H1 (cell line): ENCODE results near the gene GTF2IRD1. TPM values are rescaled to one million over a fixed set of nuclear protein-coding genes. Genes with fewer than 3 reads are reported as not detected.
"Not testable (repeated sequence)": the region's sequence is repeated elsewhere in the genome, so short reads cannot be mapped to it uniquely, and the experiment has no call there.

Experiments used
- CTCF ChIA-PET: fragments of 300-600 bp; sonication (Branson Sonifier 250); formaldehyde crosslinking; loops from one replicate; lab custom pipeline; 2021; ENCODE audit not compliant: partially characterized antibody; lab: Charles Lee
- POLR2A ChIA-PET: fragments of 300-600 bp; sonication (Branson Sonifier 250); formaldehyde crosslinking; loops from one replicate; lab custom pipeline; 2021; ENCODE audit warnings: inconsistent platforms; ENCODE audit not compliant: partially characterized antibody; lab: Charles Lee
- DNase-seq, 2 experiments: peaks; one replicate each; pipeline versions ENCODE4 v3.0.0 to v3.0.0-alpha.2; 2010 to 2022; ENCODE audit warnings: low spot score in 2 of 2, low read depth in 1 of 2, mixed read lengths in 1 of 2
- FAIRE-seq: peaks from 2 replicates; lab custom pipeline; 2011; peaks lifted over from hg19 to GRCh38; lab: Jason Lieb, UNC
- H2AFZ ChIP-seq: 2 replicates; pipeline ENCODE4 v1.8.1; 2012; ENCODE audit warnings: low read length, inconsistent platforms
- H2AK5ac ChIP-seq: 2 replicates; pipeline ENCODE4 v1.6.1; 2013; ENCODE audit warnings: low read depth, low read length
- H2BK120ac ChIP-seq: replicated peaks from 2 replicates; pipeline ENCODE3; 2013; ENCODE audit warnings: low read depth, low read length, inconsistent platforms
- H2BK12ac ChIP-seq: 2 replicates; pipeline ENCODE4 v1.6.1; 2013; ENCODE audit warnings: low read depth, low read length
- H2BK15ac ChIP-seq: 2 replicates; pipeline ENCODE4 v1.6.1; 2013; ENCODE audit warnings: low read length
- H2BK20ac ChIP-seq: 2 replicates; pipeline ENCODE4 v1.6.1; 2013; ENCODE audit warnings: low read length
- H2BK5ac ChIP-seq: 2 replicates; pipeline ENCODE4 v1.6.1; 2013; ENCODE audit warnings: low read depth, low read length
- H3K14ac ChIP-seq: 2 replicates; pipeline ENCODE4 v1.6.1; 2013; ENCODE audit warnings: inconsistent platforms; ENCODE audit not compliant: insufficient read length
- H3K18ac ChIP-seq: 2 replicates; pipeline ENCODE4 v1.6.1; 2013; ENCODE audit warnings: low read length; ENCODE audit errors: extremely low read depth
- H3K23ac ChIP-seq: 2 replicates; pipeline ENCODE4 v1.6.1; 2013; ENCODE audit warnings: inconsistent platforms; ENCODE audit not compliant: insufficient read length
- H3K23me2 ChIP-seq: 2 replicates; pipeline ENCODE4 v1.6.1; 2013; ENCODE audit warnings: low read depth, low read length
- H3K27ac ChIP-seq: 2 replicates; pipeline ENCODE4 v1.6.1; 2011; ENCODE audit warnings: low read depth, low read length, inconsistent platforms
- H3K27me3 ChIP-seq, 4 experiments: replicated peaks in 1 of 4; 1 replicate in 1 of 4; 2 replicates in 3 of 4; pipeline versions ENCODE4 v1.6.1 to v1.8.1; 2011 to 2013; ENCODE audit warnings: low read length in 3 of 4, mild to moderate bottlenecking in 3 of 4, inconsistent platforms in 2 of 4, mixed read lengths in 2 of 4, moderate library complexity in 1 of 4; ENCODE audit not compliant: control insufficient read depth in 3 of 4, insufficient read depth in 3 of 4; ENCODE audit errors: extremely low read depth in 1 of 4
- H3K36me3 ChIP-seq, 4 experiments: 2 replicates each; pipeline versions ENCODE4 v1.6.1 to v1.8.1; 2011 to 2013; ENCODE audit warnings: mild to moderate bottlenecking in 4 of 4, low read length in 3 of 4, moderate library complexity in 2 of 4, control low read depth in 1 of 4, inconsistent platforms in 1 of 4; ENCODE audit not compliant: insufficient read depth in 4 of 4, control insufficient read depth in 2 of 4
- H3K4ac ChIP-seq: replicated peaks from 2 replicates; pipeline ENCODE3; 2013; ENCODE audit warnings: low read length, low read depth, mixed read lengths, inconsistent platforms; ENCODE audit not compliant: insufficient read length
- H3K4me1 ChIP-seq, 4 experiments: replicated peaks in 1 of 4; 1 replicate in 1 of 4; 2 replicates in 3 of 4; pipeline versions ENCODE4 v1.6.1 to v1.8.1; 2011 to 2013; ENCODE audit warnings: low read length in 3 of 4, inconsistent platforms in 2 of 4, mixed read lengths in 1 of 4; ENCODE audit not compliant: insufficient read depth in 4 of 4, control insufficient read depth in 3 of 4
- H3K4me2 ChIP-seq, 2 experiments: 2 replicates each; pipeline versions ENCODE4 v1.6.1 to v1.8.1; 2011 to 2013; ENCODE audit warnings: low read depth in 2 of 2, low read length in 2 of 2, control low read depth in 1 of 2, inconsistent platforms in 1 of 2, mild to moderate bottlenecking in 1 of 2; ENCODE audit not compliant: insufficient read depth in 1 of 2
- H3K4me3 ChIP-seq, 4 experiments: fragments of 200-600, 300-600 bp in 1 of 4; sonication (generic), shearing (Covaris generic), sonication (Bioruptor Twin) in 1 of 4; 2 replicates each; pipeline versions ENCODE4 v1.5.1 to v1.8.1; 2011 to 2016; ENCODE audit warnings: low read length in 4 of 4, low read depth in 3 of 4, control low read depth in 2 of 4, inconsistent platforms in 2 of 4, mild to moderate bottlenecking in 2 of 4, mixed read lengths in 1 of 4, moderate library complexity in 1 of 4; ENCODE audit not compliant: insufficient read depth in 2 of 4; ENCODE audit errors: extremely low read depth in 1 of 4
- H3K56ac ChIP-seq: replicated peaks from 2 replicates; pipeline ENCODE3; 2013; ENCODE audit warnings: low read depth, mild to moderate bottlenecking, mixed read lengths, low read length, inconsistent platforms; ENCODE audit not compliant: insufficient read length
- H3K79me1 ChIP-seq: 2 replicates; pipeline ENCODE4 v1.6.1; 2013; ENCODE audit warnings: low read depth, low read length, control low read depth
- H3K79me2 ChIP-seq, 2 experiments: 2 replicates each; pipeline versions ENCODE4 v1.6.1 to v1.8.1; 2012 to 2013; ENCODE audit warnings: low read length in 2 of 2, mild to moderate bottlenecking in 2 of 2, inconsistent platforms in 1 of 2; ENCODE audit not compliant: insufficient read depth in 2 of 2, control insufficient read depth in 1 of 2
- H3K9ac ChIP-seq, 4 experiments: replicated peaks in 1 of 4; 1 replicate in 1 of 4; 2 replicates in 3 of 4; pipeline versions ENCODE4 v1.6.1 to v1.8.1; 2011 to 2013; ENCODE audit warnings: low read depth in 3 of 4, low read length in 3 of 4, control low read depth in 2 of 4, mild to moderate bottlenecking in 2 of 4, moderate library complexity in 2 of 4, inconsistent platforms in 1 of 4; ENCODE audit errors: extremely low read depth in 1 of 4
- H3K9me3 ChIP-seq, 2 experiments: 2 replicates each; pipeline versions ENCODE4 v1.6.1 to v1.8.1; 2012 to 2013; ENCODE audit warnings: mild to moderate bottlenecking in 2 of 2, moderate library complexity in 2 of 2, control low read depth in 1 of 2, inconsistent platforms in 1 of 2, low read depth in 1 of 2, low read length in 1 of 2, mixed read lengths in 1 of 2; ENCODE audit not compliant: insufficient read depth in 2 of 2
- H4K20me1 ChIP-seq, 2 experiments: replicated peaks in 1 of 2; 2 replicates each; pipeline versions ENCODE3 to v1.8.1; 2011 to 2013; ENCODE audit warnings: inconsistent platforms in 2 of 2, low read length in 2 of 2, mild to moderate bottlenecking in 1 of 2; ENCODE audit not compliant: insufficient read depth in 2 of 2, control insufficient read depth in 1 of 2
- H4K5ac ChIP-seq: 2 replicates; pipeline ENCODE4 v1.6.1; 2013; ENCODE audit warnings: low read length, low read depth, mixed read lengths, inconsistent platforms; ENCODE audit not compliant: insufficient read length
- H4K8ac ChIP-seq: 2 replicates; pipeline ENCODE4 v1.8.0; 2013; ENCODE audit warnings: mild to moderate bottlenecking, moderate library complexity, low read length, inconsistent platforms; ENCODE audit not compliant: insufficient read depth; ENCODE audit errors: extremely low read depth
- H4K91ac ChIP-seq: replicated peaks from 2 replicates; pipeline ENCODE3; 2013; ENCODE audit warnings: low read length, mixed read lengths, inconsistent platforms; ENCODE audit not compliant: insufficient read length
- WGBS, 2 experiments: shearing (Covaris generic) in 1 of 2; methylation state at CpG; one replicate each; pipeline versions ENCODE4 v1.1.6 to v1.1.7; 2013 to 2015; ENCODE audit warnings: low lambda C conversion rate in 2 of 2, mixed read lengths in 2 of 2, inconsistent platforms in 1 of 2, low coverage in 1 of 2, missing lambda C conversion rate in 1 of 2; ENCODE audit not compliant: insufficient replicate concordance in 2 of 2, insufficient coverage in 1 of 2, insufficient read length in 1 of 2; ENCODE audit errors: extremely low coverage in 1 of 2, missing lambda C conversion rate in 1 of 2; 5-methylcytosine and 5-hydroxymethylcytosine counted together
- polyA plus RNA-seq, 7 experiments: library from polyadenylated mRNA; depleted of rRNA in 3 of 7; stranded (reverse) in 5 of 7; unstranded in 2 of 7; fragments of >200 nt in 5 of 7; fragments of 200-250 nt in 2 of 7; gene quantifications; 1 replicate in 5 of 7; 2 replicates in 1 of 7; 4 replicates in 1 of 7; pipeline versions ENCODE4 v1.2.1 to v1.2.3, GENCODE V29; 2011 to 2013; ENCODE audit warnings: missing spikeins in 2 of 7, mixed read lengths in 2 of 7
- total RNA-seq: library from RNA; stranded (reverse); fragmentation: NEBNext Ultra II Directional; extraction: Animal tissue kit (Norgen Biotek cat#: 25700); gene quantifications from 2 replicates; pipeline ENCODE4 v1.2.1, GENCODE V29; 2021

Gene GTF2IRD1
- total and polyA plus RNA-seq, 2 of the 8 experiments (the other 6 are each of a cell fraction or from before 2014, with no cell fraction given) = 27.4 to 45.4 TPM

- Histone ChIP-seq H2BK120ac (peak overlapping the region; percentile 68), H2AK5ac (peak overlapping the region; percentile 78; the same call in 1 of the 2 replicates), H3K4ac (peak overlapping the region; percentile 36), H2BK12ac (peak overlapping the region; percentile 75; the same call in 1 of the 2 replicates), H2BK15ac (peak overlapping the region; percentile 81; the same call in 1 of the 2 replicates), H4K91ac (peak overlapping the region; percentile 68), H4K5ac (peak overlapping the region; percentile 71), H2BK5ac (peak overlapping the region; percentile 77; the same call in 1 of the 2 replicates), H3K18ac (0 out of 2 replicates have a peak overlapping the region, but pooled peaks have one; percentile 15), H3K4me1 (peaks cover 5 to 19% (median 14%) of the 10 kb centered on the region in 4 experiments)
- H3K23ac ChIP-seq, H3K4me2 ChIP-seq, H3K27ac ChIP-seq, H3K79me1 ChIP-seq, DNase-seq, H2AFZ ChIP-seq, H3K9me3 ChIP-seq, H3K36me3 ChIP-seq, H3K9ac ChIP-seq, H3K23me2 ChIP-seq, H2BK20ac ChIP-seq, H3K79me2 ChIP-seq, H4K20me1 ChIP-seq, H3K56ac ChIP-seq, H3K27me3 ChIP-seq, H3K14ac ChIP-seq, H3K4me3 ChIP-seq, FAIRE-seq, H4K8ac ChIP-seq: not testable (repeated sequence)
- CTCF ChIA-PET = interaction anchor here (1.0 to 7.6 kb wide), 5 partner anchors 12 to 58 kb away, joined by 3 to 55 read pairs (median 4); no protein-coding TSS in a partner anchor
- 87% methylated on average over 7 of the region's 9 CpGs; no CpG with 5 or more reads in 1 of the 2 experiments for WGBS, 2 experiments
- POLR2A ChIA-PET = interaction anchor here (1.3 to 1.6 kb wide), 3 partner anchors 9 to 136 kb away, joined by 4 to 5 read pairs (median 4); no protein-coding TSS in a partner anchor
Measured at GRCh38 chr7:74430409-74430808, 23.3 kb upstream of the GTF2IRD1 start.
